ENCODE measurements around the gene CCDC157.
"Not testable (repeated sequence)": the region's sequence is repeated elsewhere in the genome, so short reads cannot be mapped to it uniquely, and the experiment has no call there.

CCDC157 gene

GRCh38 chr22:30326255-30326705, 30.5 kb upstream of the CCDC157 start:
- DNase-seq, result no peak

- DNase-seq, result no peak
Measured at GRCh38 chr22:30326706-30327362, 30.0 kb upstream of the CCDC157 start, which contains the start of gene TBC1D10A. TBC1D10A (minus strand) TSS chr22:30326941; CDS start chr22:30326881, 60 bp downstream.

GRCh38 chr22:30327864-30328345, 28.9 kb upstream of the CCDC157 start:
- DNase-seq, result no peak

GRCh38 chr22:30328466-30329049, 28.2 kb upstream of the CCDC157 start:
- no peak for DNase-seq

- no peak for DNase-seq
Measured at GRCh38 chr22:30332551-30332950, 24.3 kb upstream of the CCDC157 start.

- no peak for DNase-seq
Measured at GRCh38 chr22:30332994-30333706, 23.7 kb upstream of the CCDC157 start.

GRCh38 chr22:30333707-30334087, 23.1 kb upstream of the CCDC157 start:
- no peak for DNase-seq

- no peak for DNase-seq
Measured at GRCh38 chr22:30334646-30335045, 22.2 kb upstream of the CCDC157 start.

GRCh38 chr22:30335236-30335635, 21.6 kb upstream of the CCDC157 start:
- DNase-seq, result no peak

GRCh38 chr22:30336752-30337460, 19.9 kb upstream of the CCDC157 start:
- no peak for DNase-seq

GRCh38 chr22:30337461-30337778, 19.4 kb upstream of the CCDC157 start:
- DNase-seq, result no peak

GRCh38 chr22:30338341-30338740, 18.5 kb upstream of the CCDC157 start:
- DNase-seq, result not testable (repeated sequence)

GRCh38 chr22:30338802-30339201, 18.0 kb upstream of the CCDC157 start:
- no peak for DNase-seq

GRCh38 chr22:30340911-30341685, 15.7 kb upstream of the CCDC157 start:
- DNase-seq, result no peak

- DNase-seq, result no peak
Measured at GRCh38 chr22:30344447-30345200, 12.2 kb upstream of the CCDC157 start.

- no peak for DNase-seq
Measured at GRCh38 chr22:30347255-30347892, 9.4 kb upstream of the CCDC157 start.

- DNase-seq, result no peak
Measured at GRCh38 chr22:30348404-30348803, 8.4 kb upstream of the CCDC157 start.

GRCh38 chr22:30348809-30349208, 8.0 kb upstream of the CCDC157 start:
- DNase-seq, result no peak

- no peak for DNase-seq
Measured at GRCh38 chr22:30351226-30351625, 5.6 kb upstream of the CCDC157 start.

GRCh38 chr22:30354644-30355043, 2.2 kb upstream of the CCDC157 start:
- no peak for DNase-seq

- no peak for DNase-seq
Measured at GRCh38 chr22:30357236-30357570, 396 bp downstream of the CCDC157 start.
